Measurements from ENCODE around the gene B3GALT5. TPM values are rescaled to one million over a fixed set of nuclear protein-coding genes. Genes with fewer than 3 reads are reported as not detected.

B3GALT5 gene
- total RNA-seq, 1 experiment from 2014 or later: not detected

DNA sequence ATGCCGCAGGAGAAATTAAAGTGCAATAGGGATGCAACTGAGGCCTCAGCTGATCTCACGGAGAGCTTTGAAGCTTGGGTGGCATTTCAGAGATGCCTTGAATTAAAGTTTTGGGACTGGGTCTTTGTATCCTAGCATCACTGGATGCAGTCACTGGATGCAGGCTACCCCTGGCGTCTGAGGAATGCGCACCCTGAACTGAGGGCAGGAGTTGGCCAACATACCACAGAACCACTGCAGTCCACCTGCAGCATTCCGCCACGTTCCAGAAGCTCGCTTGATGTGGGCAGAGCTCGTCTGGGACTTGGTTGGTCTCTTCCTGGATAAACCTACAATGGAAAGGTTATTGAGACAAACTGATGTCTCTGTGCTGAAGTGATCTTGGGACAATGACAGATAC, 98.1 kb downstream of the B3GALT5 start:
- POLR2A ChIA-PET: no interaction called here
- Mint-ChIP-seq H3K4me1 (ENCODE audit: insufficient read depth, unreplicated experiment) (peaks cover 11% of the 10 kb centered on the region), H3K27ac (ENCODE audit: low read depth, unreplicated experiment) (no peak overlapping the region), H3K27me3 (ENCODE audit: insufficient read depth, unreplicated experiment) (peaks cover 13% of the 10 kb centered on the region), H3K4me3 (ENCODE audit: unreplicated experiment) (no peak overlapping the region), H3K36me3 (ENCODE audit: insufficient read depth, unreplicated experiment) (no peaks in the 10 kb centered on the region), H3K9me3 (ENCODE audit: unreplicated experiment) (no peaks in the 10 kb centered on the region)
- intact Hi-C loops (cut with micrococcal nuclease): no loop called here
- CTCF ChIA-PET: interaction anchor here (0.7 to 15.1 kb wide), 2 partner anchors 195 to 1692 kb away, joined by 3 to 224 read pairs; no protein-coding TSS in a partner anchor
- no peak for DNase-seq (ENCODE audit: unreplicated experiment)
- no TSS peak for BruUV-seq (replicated peaks)
- no peak for TF ChIP-seq CTCF (IDR thresholded peaks at IDR 0.05; ENCODE audit: unreplicated experiment)

DNA sequence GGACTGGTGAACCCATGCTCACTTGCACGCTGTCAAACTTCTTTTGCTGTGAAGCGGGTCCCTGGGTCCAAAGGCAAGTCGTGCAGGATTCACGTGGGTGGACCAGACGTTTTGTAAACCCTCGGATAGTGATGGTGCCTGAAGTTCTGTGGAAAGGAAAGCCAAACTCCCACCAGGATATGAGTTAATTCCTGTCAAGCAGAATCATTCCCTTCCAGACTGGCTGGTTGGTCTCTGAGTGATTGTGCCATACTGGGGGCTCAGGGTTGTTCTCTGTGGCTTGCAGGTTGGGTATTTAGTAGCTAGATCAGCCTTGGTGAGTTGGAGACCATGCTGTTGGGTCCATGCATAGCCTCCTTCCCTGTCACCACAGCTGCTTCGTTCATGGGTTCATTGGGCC, 99.5 kb downstream of the B3GALT5 start:
- TF ChIP-seq CTCF (IDR thresholded peaks at IDR 0.05; ENCODE audit: unreplicated experiment): no peak
- intact Hi-C loops (cut with micrococcal nuclease): no loop called here
- H3K4me3 Mint-ChIP-seq (ENCODE audit: unreplicated experiment): no peak overlapping the region
- CTCF ChIA-PET: interaction anchor here (1.0 to 15.1 kb wide), 3 partner anchors 11 to 197 kb away, joined by 5 to 224 read pairs (median 14); no protein-coding TSS in a partner anchor
- H3K27ac Mint-ChIP-seq (ENCODE audit: low read depth, unreplicated experiment): no peak overlapping the region
- no TSS peak for BruUV-seq (replicated peaks)
- H3K4me1 Mint-ChIP-seq (ENCODE audit: insufficient read depth, unreplicated experiment): peaks cover 6% of the 10 kb centered on the region
- H3K27me3 Mint-ChIP-seq (ENCODE audit: insufficient read depth, unreplicated experiment): peaks cover 24% of the 10 kb centered on the region
- POLR2A ChIA-PET: no interaction called here
- no peaks in the 10 kb centered on the region for H3K36me3 Mint-ChIP-seq (ENCODE audit: insufficient read depth, unreplicated experiment)
- no peaks in the 10 kb centered on the region for H3K9me3 Mint-ChIP-seq (ENCODE audit: unreplicated experiment)
- no peak for DNase-seq (ENCODE audit: unreplicated experiment)

GRCh38 chr21:39712976-39713375, 100.2 kb downstream of the B3GALT5 start:
- ChIA-PET CTCF (interaction anchor here (1.0 to 15.1 kb wide), 4 partner anchors 10 to 197 kb away, joined by 5 to 224 read pairs (median 10); no protein-coding TSS in a partner anchor), POLR2A (no interaction called here)
- BruUV-seq (replicated peaks): no TSS peak
- no peaks in the 10 kb centered on the region for H3K9me3 Mint-ChIP-seq (ENCODE audit: unreplicated experiment)
- TF ChIP-seq CTCF (IDR thresholded peaks at IDR 0.05; ENCODE audit: unreplicated experiment): no peak
- H3K36me3 Mint-ChIP-seq (ENCODE audit: insufficient read depth, unreplicated experiment): no peaks in the 10 kb centered on the region
- no peak for DNase-seq (ENCODE audit: unreplicated experiment)
- H3K4me3 Mint-ChIP-seq (ENCODE audit: unreplicated experiment): no peak overlapping the region
- intact Hi-C loops (cut with micrococcal nuclease): no loop called here
- H3K4me1 Mint-ChIP-seq (ENCODE audit: insufficient read depth, unreplicated experiment): peaks cover 6% of the 10 kb centered on the region
- H3K27me3 Mint-ChIP-seq (ENCODE audit: insufficient read depth, unreplicated experiment): peaks cover 31% of the 10 kb centered on the region
- H3K27ac Mint-ChIP-seq (ENCODE audit: low read depth, unreplicated experiment): no peak overlapping the region

DNA sequence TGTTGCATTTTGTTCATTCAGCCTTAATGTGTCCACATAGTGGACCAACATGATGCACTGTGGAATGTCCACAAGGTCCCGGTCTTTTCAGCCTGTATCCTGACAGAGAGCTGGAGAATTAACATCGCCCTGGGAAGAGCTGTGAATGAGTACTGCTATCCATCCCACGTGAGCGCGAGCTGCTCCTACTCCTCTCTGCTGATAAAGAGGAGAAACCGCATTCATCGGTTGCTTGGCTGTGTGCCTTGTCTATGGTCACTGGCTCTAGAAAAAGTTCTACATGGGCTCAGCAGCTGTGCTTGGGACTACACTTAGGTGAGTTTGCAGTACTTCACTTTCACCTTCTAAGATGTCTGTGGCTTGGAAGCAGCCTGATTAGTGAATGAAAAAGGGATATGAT, 101.2 kb downstream of the B3GALT5 start:
- no peaks in the 10 kb centered on the region for H3K36me3 Mint-ChIP-seq (ENCODE audit: insufficient read depth, unreplicated experiment)
- no peak for TF ChIP-seq CTCF (IDR thresholded peaks at IDR 0.05; ENCODE audit: unreplicated experiment)
- no peak for DNase-seq (ENCODE audit: unreplicated experiment)
- no peaks in the 10 kb centered on the region for H3K9me3 Mint-ChIP-seq (ENCODE audit: unreplicated experiment)
- H3K27ac Mint-ChIP-seq (ENCODE audit: low read depth, unreplicated experiment): no peak overlapping the region
- peaks cover 6% of the 10 kb centered on the region for H3K4me1 Mint-ChIP-seq (ENCODE audit: insufficient read depth, unreplicated experiment)
- ChIA-PET CTCF (interaction anchor here (0.8 to 15.1 kb wide), 7 partner anchors 8 to 407 kb away, joined by 3 to 224 read pairs (median 6); no protein-coding TSS in a partner anchor), POLR2A (no interaction called here)
- no TSS peak for BruUV-seq (replicated peaks)
- H3K27me3 Mint-ChIP-seq (ENCODE audit: insufficient read depth, unreplicated experiment): peaks cover 40% of the 10 kb centered on the region
- no peak overlapping the region for H3K4me3 Mint-ChIP-seq (ENCODE audit: unreplicated experiment)
- intact Hi-C loops (cut with micrococcal nuclease): no loop called here
